Measurements from ENCODE around the gene PLS1.

PLS1 gene

GRCh38 chr3:142613491-142613890 lies 17.3 kb downstream of the PLS1 start:
- Histone ChIP-seq H3K4me1 (ENCODE audit: insufficient read depth, low read length, severe bottlenecking) (no peaks in the 10 kb centered on the region), H3K9ac (ENCODE audit: low read length) (no peak overlapping the region), H3K79me2 (ENCODE audit: insufficient read depth, low read length) (no peaks in the 10 kb centered on the region), H3K27me3 (ENCODE audit: insufficient read depth, low read length) (no peaks in the 10 kb centered on the region), H3K4me3 (ENCODE audit: low read depth, low read length, poor library complexity, severe bottlenecking) (no peak overlapping the region), H3K36me3 (ENCODE audit: insufficient read depth, low read length) (no peaks in the 10 kb centered on the region), H4K20me1 (ENCODE audit: insufficient read depth, low read length) (no peaks in the 10 kb centered on the region), H3K27ac (ENCODE audit: low read depth, low read length, poor library complexity, severe bottlenecking) (no peak overlapping the region), H2AFZ (ENCODE audit: low read length) (no peak overlapping the region), H3K9me3 (ENCODE audit: low read length) (no peaks in the 10 kb centered on the region), H3F3A (ENCODE audit: insufficient read depth, low read length) (no peaks in the 10 kb centered on the region), H3K4me2 (ENCODE audit: low read length) (no peak overlapping the region), H3K9me2 (ENCODE audit: low read depth, low read length) (no peaks in the 10 kb centered on the region)
- TF ChIP-seq CTCF (IDR thresholded peaks at IDR 0.05; ENCODE audit: low read length) (no peak), EZH2 (IDR thresholded peaks at IDR 0.05; ENCODE audit: borderline replicate concordance, low read length) (no peak)

DNA sequence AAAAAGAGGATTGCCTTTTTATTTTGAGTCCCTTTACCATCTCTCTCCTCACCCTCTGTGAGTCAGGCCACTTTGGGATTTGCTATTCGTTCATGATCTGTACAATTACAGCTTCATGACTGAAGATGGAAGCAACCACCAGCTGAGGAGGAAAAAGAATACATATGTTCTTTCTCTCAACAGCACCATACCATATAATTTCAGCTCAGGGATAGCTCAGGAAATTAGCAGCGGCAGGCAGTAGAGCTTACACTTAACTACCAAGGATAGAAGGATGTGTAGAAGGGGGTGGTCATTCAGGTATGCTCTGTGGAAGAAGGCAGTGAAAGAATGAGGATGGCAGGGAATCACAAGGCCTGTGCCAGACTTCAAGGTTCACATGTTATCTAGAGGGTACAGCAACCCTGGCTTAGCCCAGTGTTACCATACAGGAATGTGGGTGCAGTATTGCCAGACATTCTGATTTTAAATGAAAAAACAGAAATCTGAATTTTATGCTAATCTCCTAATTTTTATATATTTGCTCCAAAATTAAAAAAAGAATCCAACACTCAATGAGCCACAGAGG lies 17.9 kb downstream of the PLS1 start:
- Histone ChIP-seq H3K27ac (ENCODE audit: low read depth, low read length, poor library complexity, severe bottlenecking) (no peak overlapping the region), H3K9ac (ENCODE audit: low read length) (no peak overlapping the region), H3F3A (ENCODE audit: insufficient read depth, low read length) (no peaks in the 10 kb centered on the region), H3K36me3 (ENCODE audit: insufficient read depth, low read length) (no peaks in the 10 kb centered on the region), H3K9me2 (ENCODE audit: low read depth, low read length) (no peaks in the 10 kb centered on the region), H3K9me3 (ENCODE audit: low read length) (no peaks in the 10 kb centered on the region), H2AFZ (ENCODE audit: low read length) (no peak overlapping the region), H3K27me3 (ENCODE audit: insufficient read depth, low read length) (no peaks in the 10 kb centered on the region), H3K4me1 (ENCODE audit: insufficient read depth, low read length, severe bottlenecking) (no peaks in the 10 kb centered on the region), H3K4me3 (ENCODE audit: low read depth, low read length, poor library complexity, severe bottlenecking) (no peak overlapping the region), H3K79me2 (ENCODE audit: insufficient read depth, low read length) (no peaks in the 10 kb centered on the region), H3K4me2 (ENCODE audit: low read length) (no peak overlapping the region), H4K20me1 (ENCODE audit: insufficient read depth, low read length) (no peaks in the 10 kb centered on the region)
- no peak for TF ChIP-seq EZH2 (IDR thresholded peaks at IDR 0.05; ENCODE audit: borderline replicate concordance, low read length)

DNA sequence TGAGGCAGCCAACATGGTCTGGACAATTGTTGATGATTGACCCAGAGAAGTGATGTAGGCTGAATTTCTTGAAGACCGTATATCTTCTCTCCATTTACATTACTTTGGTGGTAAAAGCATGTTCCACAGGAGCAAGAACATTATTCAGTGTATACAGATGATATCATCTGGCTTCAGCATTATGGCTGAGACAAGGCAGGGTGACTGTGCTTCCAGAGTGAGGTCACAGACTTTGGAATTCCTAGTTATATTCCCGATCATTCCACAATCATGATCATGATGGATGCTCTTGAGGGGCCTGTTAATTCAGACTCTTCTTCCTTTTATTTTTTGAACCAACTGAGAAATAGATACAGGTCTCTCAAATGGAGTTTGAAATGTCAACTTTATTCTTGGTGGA lies 19.0 kb downstream of the PLS1 start:
- TF ChIP-seq EZH2 (IDR thresholded peaks at IDR 0.05; ENCODE audit: borderline replicate concordance, low read length) = no peak
- no peak for TF ChIP-seq CTCF (IDR thresholded peaks at IDR 0.05; ENCODE audit: low read length)
- no peaks in the 10 kb centered on the region for H3K9me2 ChIP-seq (ENCODE audit: low read depth, low read length)
- H3F3A ChIP-seq (ENCODE audit: insufficient read depth, low read length) = no peaks in the 10 kb centered on the region
- H3K4me3 ChIP-seq (ENCODE audit: low read depth, low read length, poor library complexity, severe bottlenecking) = no peak overlapping the region
- no peaks in the 10 kb centered on the region for H3K36me3 ChIP-seq (ENCODE audit: insufficient read depth, low read length)
- no peak overlapping the region for H2AFZ ChIP-seq (ENCODE audit: low read length)
- H3K4me2 ChIP-seq (ENCODE audit: low read length) = no peak overlapping the region
- no peaks in the 10 kb centered on the region for H4K20me1 ChIP-seq (ENCODE audit: insufficient read depth, low read length)
- no peaks in the 10 kb centered on the region for H3K9me3 ChIP-seq (ENCODE audit: low read length)
- H3K79me2 ChIP-seq (ENCODE audit: insufficient read depth, low read length) = no peaks in the 10 kb centered on the region
- no peak overlapping the region for H3K27ac ChIP-seq (ENCODE audit: low read depth, low read length, poor library complexity, severe bottlenecking)
- no peaks in the 10 kb centered on the region for H3K4me1 ChIP-seq (ENCODE audit: insufficient read depth, low read length, severe bottlenecking)
- H3K27me3 ChIP-seq (ENCODE audit: insufficient read depth, low read length) = no peaks in the 10 kb centered on the region
- no peak overlapping the region for H3K9ac ChIP-seq (ENCODE audit: low read length)

DNA sequence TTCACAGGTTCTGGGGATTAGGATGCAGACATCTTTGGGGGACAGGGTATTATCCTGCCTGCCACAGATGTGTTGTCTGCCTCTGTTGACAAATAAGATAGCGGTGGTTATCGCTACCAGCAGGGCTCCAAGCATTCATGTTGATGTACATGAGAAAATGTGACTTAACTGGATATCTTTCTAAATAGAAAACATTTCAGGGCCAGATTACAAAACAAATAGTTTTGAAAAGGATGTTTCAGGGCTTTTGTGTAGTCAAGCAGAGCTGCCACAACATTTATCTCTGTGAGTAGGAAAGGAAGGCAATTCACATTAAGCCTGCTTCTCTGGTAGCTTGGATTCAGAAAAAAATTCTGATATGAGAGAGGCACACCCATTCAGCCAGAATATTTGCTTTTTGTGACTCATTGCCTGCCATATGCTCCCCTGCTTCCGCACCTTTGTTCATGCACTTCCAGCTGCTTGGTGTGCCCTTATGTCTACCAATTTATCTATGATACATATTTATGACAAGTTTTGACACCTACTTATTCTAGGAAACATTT lies 22.8 kb downstream of the PLS1 start:
- H4K20me1 ChIP-seq (ENCODE audit: insufficient read depth, low read length) = no peaks in the 10 kb centered on the region
- H3K27ac ChIP-seq (ENCODE audit: low read depth, low read length, poor library complexity, severe bottlenecking) = no peak overlapping the region
- 0 out of 2 replicates have a peak, but pooled peaks cover 2% of the 10 kb centered on the region for H3K27me3 ChIP-seq (ENCODE audit: insufficient read depth, low read length)
- no peaks in the 10 kb centered on the region for H3K79me2 ChIP-seq (ENCODE audit: insufficient read depth, low read length)
- H3F3A ChIP-seq (ENCODE audit: insufficient read depth, low read length) = no peaks in the 10 kb centered on the region
- TF ChIP-seq EZH2 (IDR thresholded peaks at IDR 0.05; ENCODE audit: borderline replicate concordance, low read length) = no peak
- no peak for TF ChIP-seq CTCF (IDR thresholded peaks at IDR 0.05; ENCODE audit: low read length)
- H3K4me3 ChIP-seq (ENCODE audit: low read depth, low read length, poor library complexity, severe bottlenecking) = no peak overlapping the region
- H3K36me3 ChIP-seq (ENCODE audit: insufficient read depth, low read length) = no peaks in the 10 kb centered on the region
- no peaks in the 10 kb centered on the region for H3K9me3 ChIP-seq (ENCODE audit: low read length)
- no peak overlapping the region for H3K9ac ChIP-seq (ENCODE audit: low read length)
- H3K9me2 ChIP-seq (ENCODE audit: low read depth, low read length) = no peaks in the 10 kb centered on the region
- H3K4me1 ChIP-seq (ENCODE audit: insufficient read depth, low read length, severe bottlenecking) = no peaks in the 10 kb centered on the region
- H2AFZ ChIP-seq (ENCODE audit: low read length) = no peak overlapping the region
- H3K4me2 ChIP-seq (ENCODE audit: low read length) = no peak overlapping the region
